Hepatocyte (in vitro differentiated cells): ENCODE results near the gene KRTAP5-2.

ENCODE experiments used
- EZH2 ChIP-seq: fragments of 200-600 bp; sonication (generic); IDR thresholded peaks from 2 replicates; pipeline ENCODE4 v1.6.1; 2016; ENCODE audit warnings: antibody characterized with exemption, mild to moderate bottlenecking, borderline replicate concordance
- EZH2phosphoT487 ChIP-seq: fragments of 200-600 bp; sonication (generic); IDR thresholded peaks from one replicate; pipeline ENCODE4 v1.6.1; 2018; ENCODE audit warnings: antibody characterized with exemption, mild to moderate bottlenecking, low read depth, moderate library complexity; ENCODE audit not compliant: unreplicated experiment, severe bottlenecking
- TF ChIP-seq, protein P1 (sequence below): fragments of 200-600 bp; sonication (generic); IDR thresholded peaks from 2 replicates; pipeline ENCODE4 v1.5.1; 2016; ENCODE audit warnings: antibody characterized with exemption, mild to moderate bottlenecking; ENCODE audit not compliant: poor library complexity

DNA sequence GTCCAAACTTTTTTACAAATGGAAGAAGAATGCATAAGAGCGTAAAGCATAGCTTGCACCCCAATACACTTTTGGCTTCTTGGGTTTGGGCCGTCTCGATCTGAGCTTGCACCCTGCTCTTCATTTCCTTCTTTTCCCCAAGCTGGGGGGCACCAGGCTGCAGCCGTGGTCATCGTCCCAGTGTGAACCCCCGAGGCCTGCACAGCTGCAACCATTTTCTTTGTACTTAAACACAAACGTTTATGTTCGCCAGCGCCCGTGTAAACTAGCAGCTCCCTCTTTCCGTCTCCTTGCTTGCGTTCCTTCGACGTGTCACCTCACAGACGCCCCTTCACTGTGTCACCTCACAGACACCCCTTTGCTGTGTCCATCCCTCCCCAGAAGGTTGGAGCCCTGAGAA lies 41.6 kb upstream of the KRTAP5-2 start:
- TF ChIP-seq EZH2 (no peak), EZH2phosphoT487 (no peak)
- TF ChIP-seq, protein P1, sequence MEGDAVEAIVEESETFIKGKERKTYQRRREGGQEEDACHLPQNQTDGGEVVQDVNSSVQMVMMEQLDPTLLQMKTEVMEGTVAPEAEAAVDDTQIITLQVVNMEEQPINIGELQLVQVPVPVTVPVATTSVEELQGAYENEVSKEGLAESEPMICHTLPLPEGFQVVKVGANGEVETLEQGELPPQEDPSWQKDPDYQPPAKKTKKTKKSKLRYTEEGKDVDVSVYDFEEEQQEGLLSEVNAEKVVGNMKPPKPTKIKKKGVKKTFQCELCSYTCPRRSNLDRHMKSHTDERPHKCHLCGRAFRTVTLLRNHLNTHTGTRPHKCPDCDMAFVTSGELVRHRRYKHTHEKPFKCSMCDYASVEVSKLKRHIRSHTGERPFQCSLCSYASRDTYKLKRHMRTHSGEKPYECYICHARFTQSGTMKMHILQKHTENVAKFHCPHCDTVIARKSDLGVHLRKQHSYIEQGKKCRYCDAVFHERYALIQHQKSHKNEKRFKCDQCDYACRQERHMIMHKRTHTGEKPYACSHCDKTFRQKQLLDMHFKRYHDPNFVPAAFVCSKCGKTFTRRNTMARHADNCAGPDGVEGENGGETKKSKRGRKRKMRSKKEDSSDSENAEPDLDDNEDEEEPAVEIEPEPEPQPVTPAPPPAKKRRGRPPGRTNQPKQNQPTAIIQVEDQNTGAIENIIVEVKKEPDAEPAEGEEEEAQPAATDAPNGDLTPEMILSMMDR: no peak
